Sigmoid colon (tissue), 7 donors: ENCODE data around the gene B4GALNT2. TPM values are rescaled to one million over a fixed set of nuclear protein-coding genes. Genes with fewer than 3 reads are reported as not detected.

ENCODE experiments used
- DNase-seq: peaks from one replicate; pipeline ENCODE4 v3.0.0-alpha.2; 2019
- H3K27ac ChIP-seq, 4 donors: fragments of 200-600 bp; sonication (generic); one replicate each; pipeline ENCODE4 v1.5.1; 2016 to 2019; ENCODE audit warnings: mild to moderate bottlenecking in 1 of 4
- H3K27me3 ChIP-seq, 3 donors: fragments of 200-600 bp; sonication (generic); one replicate each; pipeline ENCODE4 v1.5.1; 2019; ENCODE audit warnings: mild to moderate bottlenecking in 1 of 3
- H3K36me3 ChIP-seq, 4 donors: fragments of 200-600 bp; sonication (generic); one replicate each; pipeline ENCODE4 v1.5.1; 2016 to 2019
- H3K4me1 ChIP-seq, 4 donors: fragments of 200-600 bp; sonication (generic); one replicate each; pipeline ENCODE4 v1.5.1; 2017 to 2019
- H3K4me3 ChIP-seq, 4 donors: fragments of 200-600 bp; sonication (generic); one replicate each; pipeline ENCODE4 v1.5.1; 2017 to 2019; ENCODE audit warnings: mild to moderate bottlenecking in 2 of 4, moderate library complexity in 1 of 4
- H3K9me3 ChIP-seq, 4 donors: fragments of 200-600 bp in 3 of 4; sonication (generic) in 3 of 4; one replicate each; pipeline versions ENCODE4 v1.5.1 to v1.6.1; 2013 to 2019
- EP300 ChIP-seq, 4 donors: sonication (generic); formaldehyde crosslinking; IDR thresholded peaks; one replicate each; pipeline ENCODE4 v1.6.1; 2017; ENCODE audit warnings: antibody characterized with exemption in 4 of 4
- POLR2A ChIP-seq, 2 donors: fragments of 450-650 bp; IDR thresholded peaks; one replicate each; pipeline ENCODE4 v1.6.1; 2016; ENCODE audit warnings: antibody characterized with exemption in 2 of 2, mild to moderate bottlenecking in 2 of 2, moderate library complexity in 2 of 2
- POLR2AphosphoS5 ChIP-seq, 4 donors: sonication (generic); formaldehyde crosslinking; IDR thresholded peaks; one replicate each; pipeline ENCODE4 v1.6.1; 2017; ENCODE audit warnings: antibody characterized with exemption in 4 of 4
- WGBS, 2 donors: extraction: QIAGEN DNeasy Blood & Tissue Kit; methylation state at CpG; one replicate each; pipeline ENCODE4 v1.1.7; 2013; 5-methylcytosine and 5-hydroxymethylcytosine counted together
- intact Hi-C: fragments of 100-400 bp; cut with DNase I; formaldehyde crosslinking; loops from one replicate; pipeline ENCODE4 v1.15.1; 2023
- polyA plus RNA-seq, 3 donors: library from polyadenylated mRNA; stranded (reverse); fragments of 200-250 nt; gene quantifications; one replicate each; pipeline ENCODE4 v1.2.3, GENCODE V29; 2013
- total RNA-seq, 4 donors: library from RNA; depleted of rRNA; stranded (reverse); fragments of >200 nt; gene quantifications; one replicate each; pipeline ENCODE4 v1.1.0, GENCODE V29; 2016
- TF ChIP-seq, protein P1 (sequence below), 4 experiments: fragments of 450-650 bp in 3 of 4; fragments of 200-600 bp in 1 of 4; IDR thresholded peaks; one replicate each; pipeline ENCODE4 v1.5.1; 2016 to 2019; ENCODE audit warnings: antibody characterized with exemption in 4 of 4, mild to moderate bottlenecking in 3 of 4, moderate library complexity in 2 of 4
- donor health status: healthy with polysubstance abuse.
- donor health status: Bipolar disorder and iron deficiency.
- donor health status: healthy.

The B4GALNT2 gene
- total and polyA plus RNA-seq, 7 donors: 2.4 to 4.1 (median 3.9) TPM; not detected in 4

DNA sequence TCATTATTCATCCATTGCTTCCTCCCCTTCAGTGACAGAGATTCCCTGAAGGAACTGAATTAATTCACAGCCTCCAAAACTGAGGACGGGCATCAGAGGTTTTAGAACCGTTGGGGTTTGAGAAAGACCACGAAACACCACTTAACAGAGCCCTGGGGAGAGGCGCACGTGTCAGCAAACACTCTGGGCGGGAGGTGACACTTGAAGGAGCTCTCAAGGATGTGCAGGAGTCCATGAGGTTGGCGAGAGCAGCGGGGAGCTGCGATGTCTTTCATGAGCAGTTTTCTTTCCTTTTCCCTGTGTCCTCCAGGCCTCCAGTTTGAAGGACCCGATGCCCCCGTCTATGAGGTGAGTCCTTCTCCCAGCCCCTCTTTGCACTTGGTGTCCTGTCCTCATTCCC, 23.7 kb downstream of the B4GALNT2 start:
- intact Hi-C loops: no loop called here

DNA sequence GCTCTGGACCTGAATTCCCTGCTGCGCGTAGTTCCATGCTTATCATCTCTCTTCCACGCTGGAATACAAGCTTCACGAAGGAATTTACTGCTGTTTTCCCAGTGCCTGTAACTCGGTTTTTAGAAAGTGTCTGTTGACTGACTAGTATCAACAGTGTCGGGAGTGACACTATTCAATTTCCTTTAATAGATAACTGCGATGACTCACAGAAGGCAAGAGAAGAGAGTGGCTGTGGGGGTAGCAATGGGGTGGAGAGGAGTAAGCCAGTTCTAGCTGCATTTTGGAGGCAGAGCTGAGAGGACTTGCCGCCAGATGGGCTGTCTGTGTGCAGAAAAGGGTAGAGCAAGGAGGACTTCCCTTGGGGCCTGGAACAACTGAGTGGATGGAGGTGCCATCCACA, 25.2 kb downstream of the B4GALNT2 start:
- DNase-seq: no peak
- H3K9me3 ChIP-seq: no peaks in the 10 kb centered on the region
- no peaks in the 10 kb centered on the region for H3K4me1 ChIP-seq
- peaks cover 0 to 58% (median 0%) of the 10 kb centered on the region in 3 donors for H3K27me3 ChIP-seq
- no peak overlapping the region for H3K27ac ChIP-seq
- WGBS, 2 donors: 74 to 78% methylated on average over 8 of the region's 8 CpGs
- no peak overlapping the region for H3K4me3 ChIP-seq
- TF ChIP-seq POLR2AphosphoS5 (IDR thresholded peaks at IDR 0.05): no peak
- intact Hi-C loops: no loop called here
- no peaks in the 10 kb centered on the region for H3K36me3 ChIP-seq

More for the DNA sequence above, 23.7 kb downstream of the B4GALNT2 start:
- H3K27me3 ChIP-seq: peaks cover 0 to 61% (median 0%) of the 10 kb centered on the region in 3 donors
- no peak overlapping the region for H3K4me3 ChIP-seq
- DNase-seq: no peak
- no peaks in the 10 kb centered on the region for H3K4me1 ChIP-seq
- TF ChIP-seq POLR2AphosphoS5 (IDR thresholded peaks at IDR 0.05): no peak
- no peak for TF ChIP-seq POLR2A (IDR thresholded peaks at IDR 0.05)
- TF ChIP-seq EP300 (IDR thresholded peaks at IDR 0.05): no peak
- TF ChIP-seq, protein P1, sequence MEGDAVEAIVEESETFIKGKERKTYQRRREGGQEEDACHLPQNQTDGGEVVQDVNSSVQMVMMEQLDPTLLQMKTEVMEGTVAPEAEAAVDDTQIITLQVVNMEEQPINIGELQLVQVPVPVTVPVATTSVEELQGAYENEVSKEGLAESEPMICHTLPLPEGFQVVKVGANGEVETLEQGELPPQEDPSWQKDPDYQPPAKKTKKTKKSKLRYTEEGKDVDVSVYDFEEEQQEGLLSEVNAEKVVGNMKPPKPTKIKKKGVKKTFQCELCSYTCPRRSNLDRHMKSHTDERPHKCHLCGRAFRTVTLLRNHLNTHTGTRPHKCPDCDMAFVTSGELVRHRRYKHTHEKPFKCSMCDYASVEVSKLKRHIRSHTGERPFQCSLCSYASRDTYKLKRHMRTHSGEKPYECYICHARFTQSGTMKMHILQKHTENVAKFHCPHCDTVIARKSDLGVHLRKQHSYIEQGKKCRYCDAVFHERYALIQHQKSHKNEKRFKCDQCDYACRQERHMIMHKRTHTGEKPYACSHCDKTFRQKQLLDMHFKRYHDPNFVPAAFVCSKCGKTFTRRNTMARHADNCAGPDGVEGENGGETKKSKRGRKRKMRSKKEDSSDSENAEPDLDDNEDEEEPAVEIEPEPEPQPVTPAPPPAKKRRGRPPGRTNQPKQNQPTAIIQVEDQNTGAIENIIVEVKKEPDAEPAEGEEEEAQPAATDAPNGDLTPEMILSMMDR (IDR thresholded peaks at IDR 0.05): no peak
- H3K36me3 ChIP-seq: no peaks in the 10 kb centered on the region
- H3K9me3 ChIP-seq: no peaks in the 10 kb centered on the region
- H3K27ac ChIP-seq: no peak overlapping the region
- 86 to 94% methylated on average over 11 of the region's 11 CpGs for WGBS, 2 donors

DNA sequence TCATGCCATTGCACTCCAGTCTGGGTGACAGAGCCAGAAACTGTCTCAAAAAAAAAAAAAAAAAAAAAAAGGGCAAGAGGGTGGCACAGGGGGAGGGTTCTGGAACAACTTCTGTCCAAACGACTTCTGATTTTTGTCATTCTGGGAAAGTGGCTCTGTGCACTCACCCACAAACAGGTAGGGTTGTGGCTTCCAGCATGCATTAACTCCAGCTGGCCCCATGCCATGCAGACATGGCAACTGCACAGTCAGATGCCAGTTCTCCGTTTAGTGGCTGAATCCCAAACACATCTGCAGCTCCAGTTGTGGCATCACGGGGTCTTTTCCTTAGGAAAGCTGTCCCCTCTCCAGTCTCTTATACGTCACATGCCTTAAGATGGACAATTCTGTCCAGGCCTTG, 30.3 kb downstream of the B4GALNT2 start:
- intact Hi-C loops: no loop called here

DNA sequence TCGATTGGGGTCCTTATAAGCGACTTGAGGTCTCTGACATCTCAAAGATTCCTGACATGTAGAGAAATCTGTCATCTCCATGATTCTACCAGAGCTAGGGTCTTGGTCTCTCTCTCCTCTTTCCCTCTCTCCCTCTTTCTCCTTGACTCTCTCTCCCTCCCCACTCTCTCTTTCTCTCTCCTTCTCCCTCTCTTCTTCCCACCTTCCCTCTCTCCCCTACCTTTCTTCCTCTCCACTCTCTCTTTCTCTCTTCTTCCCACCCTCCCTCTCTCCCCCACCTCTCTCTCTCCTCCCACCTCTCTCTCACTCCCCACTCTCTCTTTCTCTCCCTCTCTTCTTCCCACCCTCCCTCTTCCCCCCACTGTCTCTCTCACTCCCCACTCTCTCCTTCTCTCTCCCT, 32.6 kb downstream of the B4GALNT2 start:
- Histone ChIP-seq H3K27ac (no peak overlapping the region), H3K36me3 (no peaks in the 10 kb centered on the region), H3K4me3 (no peak overlapping the region), H3K4me1 (no peaks in the 10 kb centered on the region), H3K27me3 (peaks cover 0 to 38% (median 6%) of the 10 kb centered on the region in 3 donors), H3K9me3 (no peaks in the 10 kb centered on the region)
- 90 to 98% methylated on average over 2 of the region's 2 CpGs for WGBS, 2 donors
- intact Hi-C loops: no loop called here
- no peak for DNase-seq
- TF ChIP-seq, protein P1 (IDR thresholded peaks at IDR 0.05): no peak
- TF ChIP-seq POLR2AphosphoS5 (IDR thresholded peaks at IDR 0.05): no peak
- no peak for TF ChIP-seq POLR2A (IDR thresholded peaks at IDR 0.05)
- no peak for TF ChIP-seq EP300 (IDR thresholded peaks at IDR 0.05)

More for the DNA sequence above, 30.3 kb downstream of the B4GALNT2 start:
- TF ChIP-seq, protein P1 (IDR thresholded peaks at IDR 0.05): no peak
- TF ChIP-seq POLR2A (IDR thresholded peaks at IDR 0.05): no peak
- no peak for TF ChIP-seq EP300 (IDR thresholded peaks at IDR 0.05)
- TF ChIP-seq POLR2AphosphoS5 (IDR thresholded peaks at IDR 0.05): no peak
- no peak overlapping the region for H3K27ac ChIP-seq
- no peak overlapping the region for H3K4me3 ChIP-seq
- no peaks in the 10 kb centered on the region for H3K9me3 ChIP-seq
- peaks cover 0 to 30% (median 0%) of the 10 kb centered on the region in 3 donors for H3K27me3 ChIP-seq
- 73 to 90% methylated on average over 4 of the region's 4 CpGs for WGBS, 2 donors
- H3K36me3 ChIP-seq: no peaks in the 10 kb centered on the region
- DNase-seq: no peak
- H3K4me1 ChIP-seq: no peaks in the 10 kb centered on the region

DNA sequence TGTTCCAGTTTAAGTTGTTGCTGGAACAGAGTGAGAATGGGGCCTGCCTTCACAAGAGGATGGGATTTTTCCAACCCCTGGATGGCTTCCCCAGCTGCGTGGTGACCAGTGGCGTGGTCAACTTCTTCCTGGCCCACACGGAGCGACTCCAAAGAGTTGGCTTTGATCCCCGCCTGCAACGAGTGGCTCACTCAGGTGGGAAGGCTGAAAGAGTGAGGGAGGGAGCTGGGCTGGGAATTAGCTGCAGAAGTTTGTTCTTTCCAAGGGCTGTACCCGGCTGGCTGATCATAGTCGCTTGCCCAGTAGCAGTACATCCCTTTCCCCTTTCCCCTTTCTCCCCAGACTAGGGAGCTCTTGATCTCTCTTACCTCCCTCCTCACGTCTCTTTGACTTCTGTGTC, 36.1 kb downstream of the B4GALNT2 start:
- no peak overlapping the region for H3K4me3 ChIP-seq
- no peaks in the 10 kb centered on the region for H3K4me1 ChIP-seq
- DNase-seq: no peak
- peaks cover 0 to 2% (median 0%) of the 10 kb centered on the region in 4 donors for H3K9me3 ChIP-seq
- H3K36me3 ChIP-seq: no peaks in the 10 kb centered on the region
- TF ChIP-seq POLR2A (IDR thresholded peaks at IDR 0.05) (no peak), POLR2AphosphoS5 (IDR thresholded peaks at IDR 0.05) (no peak), EP300 (IDR thresholded peaks at IDR 0.05) (no peak)
- TF ChIP-seq, protein P1 (IDR thresholded peaks at IDR 0.05): no peak
- no peak overlapping the region for H3K27ac ChIP-seq
- WGBS, 2 donors: 70 to 86% methylated on average over 9 of the region's 9 CpGs
- H3K27me3 ChIP-seq: peaks cover 0 to 47% (median 6%) of the 10 kb centered on the region in 3 donors
- intact Hi-C loops: no loop called here
